H9 (cell line): ENCODE results near the gene JMJD8. TPM values are rescaled to one million over a fixed set of nuclear protein-coding genes. Genes with fewer than 3 reads are reported as not detected.

Experiments used
- DNase-seq: peaks from one replicate; pipeline ENCODE4 v3.0.0-alpha.2; 2017
- H2AFZ ChIP-seq: one replicate; pipeline ENCODE4 v1.6.1; 2013; ENCODE audit warnings: mild to moderate bottlenecking, low read length, control low read depth, moderate library complexity
- H2AK5ac ChIP-seq: 2 replicates; pipeline ENCODE4 v1.6.1; 2013; ENCODE audit warnings: low read length, control low read depth, mixed read lengths; ENCODE audit not compliant: insufficient read length
- H2BK120ac ChIP-seq: one replicate; pipeline ENCODE4 v1.6.1; 2013; ENCODE audit warnings: low read depth, mild to moderate bottlenecking, low read length, control low read depth, inconsistent platforms; ENCODE audit not compliant: poor library complexity, severe bottlenecking
- H2BK12ac ChIP-seq: 2 replicates; pipeline ENCODE4 v1.6.1; 2013; ENCODE audit warnings: low read length, control low read depth, mixed read lengths, low read depth; ENCODE audit not compliant: insufficient read length
- H2BK15ac ChIP-seq: 2 replicates; pipeline ENCODE4 v1.6.1; 2013; ENCODE audit warnings: low read depth, low read length, control low read depth
- H2BK20ac ChIP-seq: one replicate; pipeline ENCODE4 v1.6.1; 2013; ENCODE audit warnings: low read depth, mild to moderate bottlenecking, low read length, control low read depth, inconsistent platforms; ENCODE audit not compliant: poor library complexity, severe bottlenecking
- H2BK5ac ChIP-seq: 2 replicates; pipeline ENCODE4 v1.6.1; 2013; ENCODE audit warnings: low read length, control low read depth, mixed read lengths; ENCODE audit not compliant: insufficient read length
- H3K14ac ChIP-seq: 2 replicates; pipeline ENCODE4 v1.6.1; 2013; ENCODE audit warnings: low read length, control low read depth; ENCODE audit not compliant: insufficient read depth
- H3K18ac ChIP-seq: 2 replicates; pipeline ENCODE4 v1.6.1; 2013; ENCODE audit warnings: low read depth, mild to moderate bottlenecking, mixed read lengths, low read length, control low read depth; ENCODE audit not compliant: insufficient read length
- H3K23ac ChIP-seq: 2 replicates; pipeline ENCODE4 v1.6.1; 2013; ENCODE audit warnings: low read length, control low read depth, mixed read lengths, low read depth; ENCODE audit not compliant: insufficient read length
- H3K23me2 ChIP-seq: 2 replicates; pipeline ENCODE4 v1.6.1; 2013; ENCODE audit warnings: low read depth, mild to moderate bottlenecking, mixed read lengths, low read length, control low read depth; ENCODE audit not compliant: insufficient read length, poor library complexity, severe bottlenecking
- H3K27ac ChIP-seq: 2 replicates; pipeline ENCODE4 v1.5.1; 2013; ENCODE audit warnings: low read length, control low read depth, mixed read lengths, low read depth; ENCODE audit not compliant: insufficient read length
- H3K27me3 ChIP-seq: 2 replicates; pipeline ENCODE4 v1.6.1; 2013; ENCODE audit warnings: low read length, control low read depth, inconsistent platforms; ENCODE audit not compliant: insufficient read depth
- H3K4ac ChIP-seq: 2 replicates; pipeline ENCODE4 v1.6.1; 2013; ENCODE audit warnings: low read depth, mild to moderate bottlenecking, control low read depth, inconsistent platforms, low read length, moderate library complexity
- H3K4me1 ChIP-seq: 2 replicates; pipeline ENCODE4 v1.6.1; 2013; ENCODE audit warnings: low read length, control low read depth, inconsistent platforms; ENCODE audit not compliant: insufficient read depth
- H3K4me2 ChIP-seq: 2 replicates; pipeline ENCODE4 v1.6.1; 2013; ENCODE audit warnings: low read length, control low read depth, mixed read lengths; ENCODE audit not compliant: insufficient read length, insufficient read depth
- H3K56ac ChIP-seq: 2 replicates; pipeline ENCODE4 v1.6.1; 2013; ENCODE audit warnings: low read depth, mild to moderate bottlenecking, mixed read lengths, low read length, control low read depth; ENCODE audit not compliant: insufficient read length
- H3K79me1 ChIP-seq: 2 replicates; pipeline ENCODE4 v1.6.1; 2013; ENCODE audit warnings: low read depth, mild to moderate bottlenecking, moderate library complexity, low read length, control low read depth, inconsistent platforms; ENCODE audit not compliant: insufficient read depth, poor library complexity, severe bottlenecking
- H3K79me2 ChIP-seq: 2 replicates; pipeline ENCODE4 v1.6.1; 2013; ENCODE audit warnings: low read length, control low read depth, inconsistent platforms; ENCODE audit not compliant: insufficient read depth
- H3K9ac ChIP-seq: 2 replicates; pipeline ENCODE4 v1.6.1; 2013; ENCODE audit warnings: low read length, control low read depth, mixed read lengths; ENCODE audit not compliant: insufficient read length; ENCODE audit errors: extremely low read depth
- H3K9me3 ChIP-seq: one replicate; pipeline ENCODE4 v1.6.1; 2013; ENCODE audit warnings: low read depth, low read length, inconsistent platforms; ENCODE audit not compliant: control insufficient read depth
- H3T11ph ChIP-seq: one replicate; pipeline ENCODE4 v1.6.1; 2013; ENCODE audit warnings: mild to moderate bottlenecking, low read length, control low read depth, inconsistent platforms
- H4K20me1 ChIP-seq: one replicate; pipeline ENCODE4 v1.6.1; 2013; ENCODE audit not compliant: control insufficient read depth, insufficient read length, insufficient read depth
- H4K5ac ChIP-seq: 2 replicates; pipeline ENCODE4 v1.6.1; 2013; ENCODE audit warnings: low read depth, mild to moderate bottlenecking, mixed read lengths, low read length, control low read depth; ENCODE audit not compliant: insufficient read length
- H4K8ac ChIP-seq: replicated peaks from 2 replicates; pipeline ENCODE4 v1.6.1; 2013; ENCODE audit warnings: low read length, control low read depth, mixed read lengths, low read depth; ENCODE audit not compliant: insufficient read length
- H4K91ac ChIP-seq: 2 replicates; pipeline ENCODE4 v1.6.1; 2013; ENCODE audit warnings: low read depth, mild to moderate bottlenecking, moderate library complexity, mixed read lengths, low read length, control low read depth; ENCODE audit not compliant: insufficient read length
- H3K27ac Mint-ChIP-seq, 3 experiments: 2 replicates in 2 of 3; 3 replicates in 1 of 3; pipeline ENCODE4 v1.8.0; 2020 to 2021; ENCODE audit warnings: mixed read lengths in 3 of 3, mild to moderate bottlenecking in 1 of 3, moderate library complexity in 1 of 3
- H3K27me3 Mint-ChIP-seq: 2 replicates; pipeline ENCODE4 v1.8.0; 2021; ENCODE audit warnings: low read depth, mild to moderate bottlenecking, moderate library complexity, mixed read lengths
- H3K36me3 Mint-ChIP-seq, 3 experiments: 2 replicates in 2 of 3; 3 replicates in 1 of 3; pipeline ENCODE4 v1.8.0; 2020 to 2021; ENCODE audit warnings: low read depth in 3 of 3, mixed read lengths in 3 of 3; ENCODE audit not compliant: insufficient read depth in 1 of 3
- H3K4me1 Mint-ChIP-seq, 2 experiments: 2 replicates each; pipeline ENCODE4 v1.8.0; 2020; ENCODE audit warnings: mixed read lengths in 2 of 2
- H3K4me3 Mint-ChIP-seq, 2 experiments: 2 replicates in 1 of 2; 3 replicates in 1 of 2; pipeline ENCODE4 v1.8.0; 2020 to 2021; ENCODE audit warnings: mild to moderate bottlenecking in 2 of 2, mixed read lengths in 2 of 2, moderate library complexity in 1 of 2
- H3K9me3 Mint-ChIP-seq, 2 experiments: 2 replicates in 1 of 2; 3 replicates in 1 of 2; pipeline ENCODE4 v1.8.0; 2020; ENCODE audit warnings: mild to moderate bottlenecking in 2 of 2, mixed read lengths in 2 of 2, moderate library complexity in 1 of 2
- WGBS: extraction: QIAGEN DNeasy Blood & Tissue Kit; methylation state at CpG from one replicate; pipeline ENCODE4 v1.1.7; 2013; ENCODE audit warnings: missing lambda C conversion rate, low lambda C conversion rate, mixed read lengths; ENCODE audit not compliant: insufficient read length; ENCODE audit errors: extremely low coverage; 5-methylcytosine and 5-hydroxymethylcytosine counted together
- total RNA-seq: library from RNA; stranded (reverse); gene quantifications from 2 replicates; pipeline ENCODE4 v1.2.1, GENCODE V29; 2021
- TF ChIP-seq, protein P1 (sequence below): fragments of 200-600 bp; sonication (generic); conservative IDR thresholded peaks from 3 replicates; pipeline ENCODE4 v1.8.0; 2021; ENCODE audit warnings: antibody characterized with exemption, mild to moderate bottlenecking

JMJD8 gene
- total RNA-seq, 1 experiment from 2014 or later = 52.7 TPM

GRCh38 chr16:728890-729744, 45.0 kb upstream of the JMJD8 start:
- Histone ChIP-seq H2BK120ac (no peak overlapping the region), H2AK5ac (no peak overlapping the region), H2AFZ (no peak overlapping the region), H3K9ac (no peak overlapping the region), H2BK15ac (no peak overlapping the region), H2BK20ac (no peak overlapping the region), H4K5ac (no peak overlapping the region), H2BK12ac (no peak overlapping the region), H4K20me1 (no peaks in the 10 kb centered on the region), H3K56ac (no peak overlapping the region), H2BK5ac (no peak overlapping the region), H4K8ac (no peak overlapping the region), H3K23ac (no peak overlapping the region), H3K27ac (no peak overlapping the region), H3K79me1 (no peaks in the 10 kb centered on the region), H3K4me1 (no peaks in the 10 kb centered on the region), H3K18ac (no peak overlapping the region), H3K27me3 (no peaks in the 10 kb centered on the region), H3K79me2 (no peaks in the 10 kb centered on the region), H3K4me2 (peak overlapping the region; percentile 87), H3K14ac (no peak overlapping the region), H3T11ph (no peak overlapping the region), H3K23me2 (peaks cover 11% of the 10 kb centered on the region), H3K4ac (no peak overlapping the region), H4K91ac (no peak overlapping the region), H3K9me3 (no peaks in the 10 kb centered on the region)
- peak; percentile 58 for DNase-seq
- Mint-ChIP-seq H3K4me3 (peak overlapping the region; percentile 61 to 79), H3K4me1 (no peaks in the 10 kb centered on the region), H3K36me3 (peaks cover 0 to 8% (median 0%) of the 10 kb centered on the region in 3 experiments; a peak in 2 of 7 replicates), H3K27ac (no peak overlapping the region), H3K9me3 (no peaks in the 10 kb centered on the region), H3K27me3 (peaks cover 12% of the 10 kb centered on the region)
- TF ChIP-seq, protein P1, sequence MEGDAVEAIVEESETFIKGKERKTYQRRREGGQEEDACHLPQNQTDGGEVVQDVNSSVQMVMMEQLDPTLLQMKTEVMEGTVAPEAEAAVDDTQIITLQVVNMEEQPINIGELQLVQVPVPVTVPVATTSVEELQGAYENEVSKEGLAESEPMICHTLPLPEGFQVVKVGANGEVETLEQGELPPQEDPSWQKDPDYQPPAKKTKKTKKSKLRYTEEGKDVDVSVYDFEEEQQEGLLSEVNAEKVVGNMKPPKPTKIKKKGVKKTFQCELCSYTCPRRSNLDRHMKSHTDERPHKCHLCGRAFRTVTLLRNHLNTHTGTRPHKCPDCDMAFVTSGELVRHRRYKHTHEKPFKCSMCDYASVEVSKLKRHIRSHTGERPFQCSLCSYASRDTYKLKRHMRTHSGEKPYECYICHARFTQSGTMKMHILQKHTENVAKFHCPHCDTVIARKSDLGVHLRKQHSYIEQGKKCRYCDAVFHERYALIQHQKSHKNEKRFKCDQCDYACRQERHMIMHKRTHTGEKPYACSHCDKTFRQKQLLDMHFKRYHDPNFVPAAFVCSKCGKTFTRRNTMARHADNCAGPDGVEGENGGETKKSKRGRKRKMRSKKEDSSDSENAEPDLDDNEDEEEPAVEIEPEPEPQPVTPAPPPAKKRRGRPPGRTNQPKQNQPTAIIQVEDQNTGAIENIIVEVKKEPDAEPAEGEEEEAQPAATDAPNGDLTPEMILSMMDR = peak; percentile 17; the same call in 1 of the 3 replicates
- WGBS = no CpG with 5 or more reads among the region's 55 CpGs
